ENCODE results near the gene ITGB1BP1.

Gene ITGB1BP1

GRCh38 chr2:9370746-9371145 is 52.6 kb downstream of the ITGB1BP1 start:
- no peak for TF ChIP-seq REST (IDR thresholded peaks at IDR 0.05; ENCODE audit: insufficient read depth in 1 of 2, low read depth in 2 of 2, low read length in 2 of 2)
- TF ChIP-seq SIN3A (IDR thresholded peaks at IDR 0.05; ENCODE audit: borderline replicate concordance, insufficient read depth, low read length), result no peak
- no peak for TF ChIP-seq FOXP2 (optimal IDR thresholded peaks at IDR 0.05; ENCODE audit: borderline replicate concordance, extremely low read depth, extremely low read length, insufficient read depth)
- no peak for TF ChIP-seq POLR2AphosphoS5 (IDR thresholded peaks at IDR 0.05; ENCODE audit: low read depth, low read length)
- no peak for TF ChIP-seq TAF1 (IDR thresholded peaks at IDR 0.05; ENCODE audit: borderline replicate concordance, insufficient read depth, low read length)

GRCh38 chr2:9366026-9366425 is 57.3 kb downstream of the ITGB1BP1 start:
- TF ChIP-seq TAF1 (IDR thresholded peaks at IDR 0.05; ENCODE audit: borderline replicate concordance, insufficient read depth, low read length), result no peak
- no peak for TF ChIP-seq POLR2AphosphoS5 (IDR thresholded peaks at IDR 0.05; ENCODE audit: low read depth, low read length)
- TF ChIP-seq REST (IDR thresholded peaks at IDR 0.05; ENCODE audit: insufficient read depth in 1 of 2, low read depth in 2 of 2, low read length in 2 of 2), result no peak
- TF ChIP-seq FOXP2 (optimal IDR thresholded peaks at IDR 0.05; ENCODE audit: borderline replicate concordance, extremely low read depth, extremely low read length, insufficient read depth), result no peak

- TF ChIP-seq REST (IDR thresholded peaks at IDR 0.05; ENCODE audit: insufficient read depth in 1 of 2, low read depth in 2 of 2, low read length in 2 of 2) (no peak), POLR2AphosphoS5 (IDR thresholded peaks at IDR 0.05; ENCODE audit: low read depth, low read length) (no peak), SIN3A (IDR thresholded peaks at IDR 0.05; ENCODE audit: borderline replicate concordance, insufficient read depth, low read length) (no peak), TAF1 (IDR thresholded peaks at IDR 0.05; ENCODE audit: borderline replicate concordance, insufficient read depth, low read length) (no peak), FOXP2 (optimal IDR thresholded peaks at IDR 0.05; ENCODE audit: borderline replicate concordance, extremely low read depth, extremely low read length, insufficient read depth) (no peak)
Observed at GRCh38 chr2:9365498-9366019, 57.8 kb downstream of the ITGB1BP1 start.

- no peak for TF ChIP-seq POLR2AphosphoS5 (IDR thresholded peaks at IDR 0.05; ENCODE audit: low read depth, low read length)
Observed at GRCh38 chr2:9364791-9365497, 58.4 kb downstream of the ITGB1BP1 start.

- TF ChIP-seq TAF1 (IDR thresholded peaks at IDR 0.05; ENCODE audit: borderline replicate concordance, insufficient read depth, low read length) (no peak), SIN3A (IDR thresholded peaks at IDR 0.05; ENCODE audit: borderline replicate concordance, insufficient read depth, low read length) (no peak), REST (IDR thresholded peaks at IDR 0.05; ENCODE audit: insufficient read depth in 1 of 2, low read depth in 2 of 2, low read length in 2 of 2) (no peak), POLR2AphosphoS5 (IDR thresholded peaks at IDR 0.05; ENCODE audit: low read depth, low read length) (no peak), FOXP2 (optimal IDR thresholded peaks at IDR 0.05; ENCODE audit: borderline replicate concordance, extremely low read depth, extremely low read length, insufficient read depth) (no peak)
Observed at GRCh38 chr2:9364373-9364772, 59.0 kb downstream of the ITGB1BP1 start.

All from PFSK-1 (cell line).